Esophagus mucosa (tissue), 1 donor: ENCODE measurements around the gene VPS4B. TPM values are rescaled to one million over a fixed set of nuclear protein-coding genes. Genes with fewer than 3 reads are reported as not detected.
"Not testable (repeated sequence)": the region's sequence is repeated elsewhere in the genome, so short reads cannot be mapped to it uniquely, and the experiment has no call there.

ENCODE experiments used
- ATAC-seq: fragments of 200-7000 bp; cut with Tn5 transposase; one replicate; pipeline ENCODE4 v1.9.1; 2020
- total RNA-seq: library from RNA; stranded (reverse); gene quantifications from one replicate; pipeline ENCODE4 v1.2.4, GENCODE V29; 2023
- donor health status: DM: yes; HTN: yes; CAD: no.

Gene VPS4B
- total RNA-seq: 135 TPM

DNA sequence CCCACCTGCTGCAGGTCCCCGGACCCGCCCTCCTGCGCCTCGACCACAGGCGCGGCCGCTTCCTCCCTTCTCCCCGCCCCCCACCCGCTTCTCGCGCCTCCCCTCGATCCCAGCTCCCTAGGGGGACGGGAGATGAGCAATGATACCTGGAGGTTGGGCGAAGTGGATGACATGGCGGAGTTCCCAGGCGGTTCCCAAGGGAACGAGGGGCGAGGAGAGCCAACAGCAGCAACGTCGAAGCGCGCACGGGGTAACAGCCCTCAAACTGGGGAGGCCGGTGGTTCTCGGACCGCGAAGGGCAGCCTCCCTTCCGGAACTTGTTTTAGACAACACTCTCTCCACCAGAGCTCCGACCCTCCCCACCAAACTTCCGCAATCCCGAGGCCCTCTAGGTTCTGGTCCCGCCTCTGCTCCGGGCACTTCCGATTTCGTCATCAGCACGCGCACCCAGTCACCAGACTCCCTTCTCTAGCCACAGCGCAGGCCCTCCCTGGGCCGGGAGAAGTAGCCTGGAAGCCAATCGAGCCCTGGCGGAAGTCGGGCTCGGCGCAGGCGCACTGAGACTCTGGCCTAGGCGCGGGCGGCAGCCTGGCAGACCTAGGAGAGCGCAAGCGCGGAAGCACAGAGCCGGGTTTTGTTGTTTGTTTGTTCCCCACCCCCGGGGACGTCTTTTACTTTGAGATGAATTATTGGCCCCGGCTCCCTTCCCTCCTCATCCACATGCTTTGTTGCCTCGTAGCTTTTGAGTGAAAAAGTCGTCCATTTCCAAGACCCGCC, at the start of gene VPS4B:
VPS4B (minus strand) TSS at position 390 of the 777 bp plus-strand sequence; CDS start at position 173, 217 bp downstream.
- ATAC-seq: peak; percentile 97

DNA sequence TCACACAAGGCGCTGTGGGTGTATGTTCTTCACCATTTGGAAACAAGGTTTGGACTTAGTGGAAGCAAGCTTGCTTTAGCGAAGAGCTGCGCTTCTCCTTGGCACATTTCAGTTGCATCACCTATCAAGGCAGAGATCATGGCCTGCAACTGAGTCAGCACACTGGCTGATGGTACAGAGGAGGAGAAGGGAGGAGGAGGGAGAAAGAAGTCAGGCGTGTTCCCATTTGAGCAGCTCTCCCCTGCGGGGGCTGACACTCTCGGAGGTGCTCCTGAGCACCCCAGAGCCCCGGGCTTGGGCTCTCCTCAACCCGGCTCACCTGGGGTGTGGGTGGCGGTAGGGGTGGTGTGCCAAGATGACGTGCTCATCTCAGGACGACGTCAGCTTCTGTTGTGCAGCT, 48.5 kb upstream of the VPS4B start:
- peak; percentile 86 for ATAC-seq

DNA sequence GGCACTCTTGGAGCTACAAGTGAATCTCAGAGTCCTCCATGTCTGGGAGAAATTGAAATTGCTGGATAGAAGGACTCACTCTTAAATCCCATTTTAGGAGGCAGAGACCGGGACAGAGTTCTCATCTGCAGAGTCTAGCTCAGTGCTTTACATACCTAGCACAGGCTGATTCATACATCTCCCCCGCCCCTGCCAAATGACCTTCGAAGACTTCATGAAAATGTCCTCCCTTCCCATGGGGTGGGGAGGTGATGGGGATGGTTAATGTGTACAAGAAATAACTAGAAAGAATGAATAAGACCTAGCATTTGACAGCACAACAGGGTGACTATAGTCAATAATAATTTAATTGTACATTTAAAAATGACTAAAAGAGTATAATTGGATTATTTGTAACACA, 46.3 kb upstream of the VPS4B start:
- ATAC-seq: no peak

DNA sequence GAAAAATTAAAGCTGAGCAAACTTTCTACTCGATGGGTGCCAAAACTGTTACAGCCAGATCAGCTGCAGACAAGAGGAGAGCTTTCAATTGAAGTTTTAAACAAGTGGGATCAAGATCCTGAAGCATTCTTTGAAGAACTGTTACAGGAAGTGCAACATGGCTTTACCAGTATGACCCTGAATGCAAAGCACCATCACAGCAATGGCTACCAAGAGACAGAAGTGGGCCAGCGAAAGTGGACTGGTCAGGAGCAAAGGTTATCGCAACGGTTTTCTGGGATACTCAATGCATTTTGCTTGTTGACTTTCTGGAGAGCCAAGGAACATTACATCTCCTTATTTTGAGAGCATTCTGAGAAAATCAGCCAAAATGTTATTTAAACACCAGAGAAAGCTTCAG, 45.4 kb upstream of the VPS4B start:
- no peak for ATAC-seq

DNA sequence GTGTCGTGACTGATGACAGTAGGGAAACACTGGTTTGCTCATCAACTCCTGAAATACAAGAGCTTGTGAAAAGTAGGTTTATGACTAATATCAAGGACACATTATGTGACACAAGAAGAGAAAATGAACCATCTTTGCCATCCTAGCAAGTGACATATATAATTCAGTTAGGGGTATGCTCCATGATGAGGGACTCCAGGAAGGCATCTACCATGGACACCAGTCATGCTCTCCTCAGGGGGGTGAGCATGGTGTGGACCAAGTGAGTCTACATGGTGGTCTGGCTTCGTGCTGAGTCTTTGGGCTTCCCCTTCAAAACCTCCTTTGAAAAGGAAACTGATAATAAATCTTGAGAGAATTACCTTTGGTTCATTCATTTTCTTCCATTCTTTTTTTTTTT, 42.8 kb upstream of the VPS4B start:
- peak; percentile 20 for ATAC-seq

DNA sequence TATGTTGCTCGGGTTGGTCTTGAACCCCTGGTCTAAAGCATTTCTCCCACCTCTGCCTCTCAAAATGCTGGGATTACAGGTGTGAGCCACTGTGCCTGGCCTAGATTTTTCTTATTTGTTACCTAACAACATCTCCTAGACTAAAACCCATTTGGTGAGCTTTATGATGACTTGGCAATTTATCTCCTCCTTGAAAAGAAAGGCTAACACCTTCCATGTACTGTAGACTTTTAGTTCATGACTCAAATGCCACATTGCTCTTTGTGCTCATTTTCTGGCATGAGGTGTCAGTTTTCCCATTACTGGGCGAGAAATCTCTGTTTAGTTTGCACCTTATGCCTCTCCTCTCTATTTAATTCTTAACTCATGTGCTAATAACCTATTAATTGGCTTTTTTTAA, 42.2 kb upstream of the VPS4B start:
- ATAC-seq: peak; percentile 52

DNA sequence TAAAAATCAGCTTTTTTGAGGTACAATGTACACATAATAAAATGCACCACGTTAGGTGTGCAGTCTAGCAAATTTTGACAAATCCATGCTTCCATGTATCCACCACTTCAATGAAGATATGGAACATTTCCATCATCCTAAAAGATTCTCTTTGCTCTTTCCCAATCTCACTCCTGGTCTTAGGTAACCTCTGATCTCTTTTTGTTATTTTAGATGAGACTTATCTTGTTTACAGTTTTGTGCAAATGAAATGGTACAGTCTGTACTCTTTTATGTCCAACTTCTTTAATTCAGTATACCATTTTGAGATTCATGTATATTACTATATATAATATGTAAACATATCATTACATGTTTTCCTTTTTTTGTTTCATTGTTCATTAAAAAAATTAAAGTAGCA, 38.1 kb upstream of the VPS4B start:
- ATAC-seq: no peak

DNA sequence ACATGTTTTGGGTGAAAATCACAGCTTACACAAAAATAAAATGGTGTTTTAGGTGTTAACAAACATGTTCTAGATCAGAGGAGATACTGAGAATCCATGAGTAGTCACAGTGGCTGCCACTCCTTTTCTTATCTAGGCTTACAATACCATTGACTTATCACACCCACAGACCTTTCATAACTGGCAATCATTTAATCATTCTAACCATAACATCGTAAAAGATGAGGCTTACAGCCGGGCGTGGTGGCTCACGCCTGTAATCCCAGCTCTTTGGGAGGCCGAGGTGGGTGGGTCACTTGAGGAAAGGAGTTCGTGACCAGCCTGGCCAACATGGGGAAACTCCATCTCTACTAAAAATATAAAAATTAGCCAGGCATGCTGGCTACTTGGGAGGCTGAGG, 35.7 kb upstream of the VPS4B start:
- ATAC-seq: no peak

DNA sequence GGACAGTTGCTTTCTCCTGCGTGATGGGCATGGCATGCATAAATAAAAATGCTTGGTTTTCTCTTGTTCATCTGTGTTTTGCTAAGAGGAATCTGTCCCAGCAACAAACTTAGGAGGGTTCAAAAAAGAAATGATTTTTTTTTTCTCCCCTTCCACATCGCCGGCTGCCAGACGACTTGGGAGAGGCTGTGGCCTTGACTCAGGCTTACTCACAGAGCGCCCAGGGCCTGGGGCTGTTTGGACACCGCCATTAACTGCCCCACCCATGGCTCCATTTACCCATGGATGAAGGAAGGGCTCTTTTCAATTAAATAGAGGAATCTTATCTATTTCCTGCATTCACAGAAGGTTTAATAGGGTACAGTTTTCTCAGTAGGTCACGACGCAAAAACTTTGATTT, 32.2 kb upstream of the VPS4B start:
- peak; percentile 96 for ATAC-seq

DNA sequence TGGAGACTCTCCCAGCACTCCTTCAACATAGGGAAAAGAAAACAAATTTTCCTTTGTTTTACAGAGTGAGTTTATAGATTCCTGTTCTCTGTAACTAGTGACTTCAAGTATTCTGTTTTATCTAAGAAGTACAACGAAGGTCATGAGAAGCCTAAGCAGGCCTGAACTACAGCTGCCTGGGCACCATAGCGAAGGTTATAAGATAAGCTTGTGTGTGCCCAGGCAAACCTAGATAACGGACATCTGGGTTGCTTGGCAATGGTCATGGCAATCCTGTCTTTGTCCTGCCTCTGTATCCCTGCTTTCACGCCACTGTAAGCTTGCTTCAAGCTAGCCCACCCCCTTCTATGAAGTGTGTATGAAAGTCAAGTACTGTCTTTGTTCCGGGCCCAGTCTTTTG, 30.5 kb upstream of the VPS4B start:
- ATAC-seq: not testable (repeated sequence)

DNA sequence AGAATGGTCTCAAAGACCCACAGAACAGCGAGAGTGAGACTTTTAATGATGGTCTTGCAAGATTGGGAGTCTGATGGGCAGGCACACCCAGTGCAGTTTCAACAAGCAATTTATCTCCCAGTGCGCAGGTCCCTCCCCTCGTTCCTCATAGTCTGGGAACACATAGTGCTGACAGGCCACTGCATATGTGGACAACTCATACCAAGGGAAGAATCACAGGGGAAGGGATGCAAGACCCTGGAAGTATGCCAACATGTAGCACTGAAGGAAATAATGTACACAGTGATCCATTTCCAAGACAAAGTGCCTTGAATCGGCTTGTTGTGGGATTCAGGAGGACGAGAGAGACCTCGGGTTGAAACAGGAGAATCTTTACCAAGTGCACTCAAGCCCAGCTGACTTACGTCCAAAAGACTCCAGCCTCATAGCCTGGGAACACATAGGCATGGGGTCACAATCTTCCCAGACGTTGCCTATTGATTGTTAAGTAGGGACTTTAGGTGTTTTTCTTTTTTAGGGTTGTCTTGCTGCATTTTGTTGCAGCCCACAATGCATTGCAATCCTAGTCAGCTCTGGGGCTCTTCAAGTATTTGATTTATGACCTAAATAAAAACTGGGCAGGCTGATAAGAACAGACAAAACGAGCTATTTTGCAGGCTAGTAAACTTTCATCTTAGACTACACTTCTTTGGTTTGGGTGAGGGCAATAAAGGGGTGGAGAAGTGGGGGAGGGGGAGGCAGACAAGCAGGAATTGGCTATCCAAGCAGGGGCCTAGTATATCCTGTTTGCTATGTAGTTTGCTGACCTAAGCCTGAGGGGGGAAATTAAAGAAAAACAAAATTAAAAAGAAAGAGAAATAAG, 29.8 kb upstream of the VPS4B start:
- ATAC-seq: peak; percentile 72

DNA sequence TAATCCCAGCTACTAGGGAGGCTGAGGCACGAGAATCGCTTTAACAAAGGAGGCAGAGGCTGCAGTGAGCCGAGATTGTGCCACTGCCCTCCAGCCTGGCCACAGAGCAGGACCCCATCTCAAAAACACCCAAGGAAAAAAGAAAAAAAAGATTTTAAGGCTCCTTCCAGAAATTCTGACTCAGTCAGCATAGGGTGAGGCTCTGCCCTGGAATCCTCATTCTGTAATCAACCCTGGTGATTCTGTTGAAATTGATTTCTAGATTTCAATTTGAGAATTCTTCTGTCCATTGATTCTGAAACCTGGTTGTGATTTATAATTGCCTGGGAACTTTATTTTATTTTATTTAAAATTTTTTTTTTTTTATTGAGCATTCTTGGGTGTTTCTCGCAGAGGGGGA, 27.1 kb upstream of the VPS4B start:
- ATAC-seq: no peak

DNA sequence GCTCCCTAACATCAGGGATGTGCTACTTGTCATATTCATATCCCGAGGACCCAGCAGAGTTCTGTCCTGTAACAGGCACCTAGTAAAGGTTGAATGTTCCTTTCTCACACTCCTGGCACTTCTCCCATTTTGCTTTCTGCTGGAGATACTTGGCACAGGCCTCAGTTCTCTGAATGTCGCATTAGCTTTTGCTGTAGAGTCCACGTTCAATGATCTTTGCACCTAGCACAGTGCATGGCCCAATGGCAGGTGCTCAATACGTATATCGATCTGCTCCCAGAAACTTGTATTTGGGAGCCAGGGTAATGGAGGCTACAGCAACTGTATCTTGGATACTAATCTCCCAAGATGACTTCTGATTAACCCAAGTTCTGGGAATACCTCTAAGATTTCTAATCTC, 24.8 kb upstream of the VPS4B start:
- ATAC-seq: no peak

DNA sequence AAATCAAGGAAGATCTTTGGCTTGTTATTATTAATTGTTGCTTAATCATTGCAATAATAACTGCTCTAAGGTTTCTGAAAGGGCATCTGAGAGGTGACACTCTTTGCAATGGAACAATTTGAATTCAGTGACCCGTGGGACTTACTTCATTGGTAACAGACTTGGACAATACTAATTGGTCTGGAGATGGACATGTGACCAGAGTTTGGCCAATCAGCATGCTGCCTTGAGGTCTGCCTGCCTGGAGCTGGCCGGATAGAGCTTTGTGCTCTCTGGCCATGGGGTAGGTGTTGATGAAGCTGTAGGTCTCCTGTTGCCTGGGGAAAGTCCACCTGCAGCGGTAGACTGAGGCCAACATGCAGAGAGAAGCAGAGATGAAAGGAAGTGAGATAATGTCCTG, 24.0 kb upstream of the VPS4B start:
- no peak for ATAC-seq

DNA sequence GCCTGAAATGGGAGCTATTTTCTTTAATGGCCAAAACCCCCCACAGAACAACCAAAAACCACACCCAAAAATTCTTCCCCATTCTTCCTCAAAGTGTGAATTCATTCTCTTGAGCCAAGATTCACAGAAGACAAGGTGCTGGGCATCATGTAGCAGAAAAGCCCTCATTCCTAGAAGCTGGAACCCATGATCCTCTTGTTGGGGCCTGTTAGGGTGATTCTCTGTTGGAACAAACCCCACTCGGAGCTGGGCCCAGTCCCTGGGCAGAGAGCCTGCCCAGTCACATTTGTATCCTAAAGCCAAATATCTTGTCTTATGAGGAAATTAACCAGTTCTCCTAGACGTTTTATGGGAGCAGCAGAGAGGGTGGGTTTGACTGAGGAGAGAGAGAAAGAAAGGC, 22.8 kb upstream of the VPS4B start:
- peak; percentile 76 for ATAC-seq

DNA sequence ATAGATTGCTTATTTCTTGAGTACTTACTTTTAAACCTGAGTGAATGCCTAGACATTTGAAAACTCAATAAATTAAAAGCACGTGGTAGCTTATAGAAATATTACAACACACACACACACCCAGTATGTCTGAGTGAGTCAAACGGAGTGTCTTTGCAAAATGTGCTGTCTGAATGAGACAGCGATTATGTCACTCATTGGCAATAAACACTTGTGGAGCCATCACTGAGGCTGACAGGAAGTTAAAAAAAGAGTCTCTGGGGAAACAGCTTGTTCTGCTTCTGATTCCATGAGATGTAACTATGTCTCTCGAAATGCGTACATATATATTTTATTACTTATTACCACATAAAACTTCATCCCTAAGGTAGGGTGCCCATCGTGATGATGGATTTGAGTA, 22.3 kb upstream of the VPS4B start:
- ATAC-seq: peak; percentile 91

DNA sequence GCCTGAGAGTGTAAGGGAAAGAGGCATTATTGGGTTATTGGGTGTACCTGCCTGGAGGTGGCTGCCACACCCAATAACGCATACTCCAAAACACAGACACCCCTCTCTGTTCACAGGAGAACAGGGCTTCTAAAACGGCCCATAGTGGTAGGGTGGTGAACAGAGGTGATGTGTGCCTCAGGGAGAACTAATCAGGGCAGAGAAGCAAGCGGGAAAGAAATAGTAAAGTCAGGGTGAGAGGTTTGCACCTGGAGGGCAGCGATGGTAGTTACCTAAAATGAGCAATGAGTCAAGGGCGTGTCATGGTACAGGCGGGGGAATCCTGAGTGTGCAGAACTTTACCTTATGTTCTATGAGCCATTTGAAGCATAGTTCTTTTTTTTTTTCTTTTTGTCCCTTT, 21.6 kb upstream of the VPS4B start:
- peak; percentile 74 for ATAC-seq

DNA sequence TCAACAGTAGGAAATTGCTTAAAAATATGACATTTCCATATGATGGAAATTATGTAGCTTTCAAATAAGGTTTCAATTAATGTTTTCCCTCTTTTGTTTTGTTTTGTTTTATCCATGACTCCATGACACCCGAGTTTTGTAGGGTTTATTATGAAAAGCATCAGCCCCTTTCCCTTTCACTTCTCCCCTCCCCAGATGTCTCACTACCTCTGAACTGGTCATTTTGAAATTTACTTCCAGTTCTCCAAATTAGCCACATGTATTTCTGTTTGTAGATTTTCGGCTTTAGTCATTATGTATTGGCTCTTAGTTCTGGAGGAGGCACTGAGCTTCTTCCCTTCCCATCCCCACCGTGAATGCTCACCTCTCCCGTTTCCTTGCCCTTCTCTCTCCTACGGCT, 18.6 kb upstream of the VPS4B start:
- no peak for ATAC-seq

DNA sequence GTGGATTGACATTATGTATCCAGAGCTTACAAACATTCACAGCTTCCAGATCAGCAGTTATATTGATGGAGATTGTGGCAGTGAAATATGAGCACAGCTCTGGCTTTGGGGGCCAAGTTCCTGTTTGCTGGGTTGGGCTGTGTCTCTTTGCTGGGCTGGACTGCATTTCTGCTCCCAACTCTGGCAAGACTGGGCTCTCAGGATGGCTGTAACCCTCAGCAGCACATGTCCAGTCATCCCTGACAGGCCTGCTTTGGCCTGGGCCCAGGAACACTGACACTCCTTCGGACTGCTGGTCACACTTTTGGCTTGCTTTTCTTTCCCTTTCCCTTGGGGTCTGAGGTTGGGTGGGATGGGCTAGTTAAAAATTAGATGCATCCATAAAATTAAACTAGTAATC, 17.9 kb upstream of the VPS4B start:
- ATAC-seq: no peak

DNA sequence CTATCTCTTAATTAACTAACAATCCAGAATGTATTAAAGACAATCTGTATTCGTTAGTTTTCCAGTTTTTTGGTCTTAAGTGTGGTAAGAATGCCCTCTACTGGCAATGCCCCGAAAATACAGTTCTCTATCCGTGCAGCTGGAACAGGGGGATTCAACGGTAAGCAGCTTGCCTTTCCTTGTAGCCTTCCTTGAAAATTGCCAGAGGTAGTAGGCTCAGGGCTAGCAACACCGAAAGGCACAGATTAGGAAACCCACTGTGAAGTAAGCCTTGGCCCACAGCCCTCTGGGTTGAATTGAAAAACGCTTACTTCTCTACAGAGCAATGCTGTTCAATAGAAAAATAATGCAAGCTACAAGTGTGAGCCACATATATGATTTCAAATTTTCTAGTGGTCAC, 17.1 kb upstream of the VPS4B start:
- ATAC-seq: peak; percentile 34

DNA sequence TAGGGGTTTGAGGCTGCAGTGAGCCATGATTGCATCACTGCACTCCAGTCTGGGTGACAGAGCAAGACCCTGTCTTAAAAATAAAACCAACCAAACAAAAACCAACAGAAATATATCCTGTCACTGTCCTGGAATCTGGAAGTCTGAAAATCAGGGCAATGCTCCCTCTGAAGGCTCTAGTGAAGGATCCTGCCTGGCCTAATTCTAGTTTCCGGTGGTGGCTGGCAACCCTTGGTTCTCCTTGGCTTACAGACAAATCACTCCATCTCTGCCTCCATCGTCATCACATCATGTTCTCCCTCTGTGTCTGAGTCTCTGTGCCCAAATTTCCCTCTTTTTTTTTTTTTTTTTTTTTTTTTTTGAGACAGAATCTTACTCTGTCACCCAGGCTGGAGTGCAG, 15.9 kb upstream of the VPS4B start:
- no peak for ATAC-seq

DNA sequence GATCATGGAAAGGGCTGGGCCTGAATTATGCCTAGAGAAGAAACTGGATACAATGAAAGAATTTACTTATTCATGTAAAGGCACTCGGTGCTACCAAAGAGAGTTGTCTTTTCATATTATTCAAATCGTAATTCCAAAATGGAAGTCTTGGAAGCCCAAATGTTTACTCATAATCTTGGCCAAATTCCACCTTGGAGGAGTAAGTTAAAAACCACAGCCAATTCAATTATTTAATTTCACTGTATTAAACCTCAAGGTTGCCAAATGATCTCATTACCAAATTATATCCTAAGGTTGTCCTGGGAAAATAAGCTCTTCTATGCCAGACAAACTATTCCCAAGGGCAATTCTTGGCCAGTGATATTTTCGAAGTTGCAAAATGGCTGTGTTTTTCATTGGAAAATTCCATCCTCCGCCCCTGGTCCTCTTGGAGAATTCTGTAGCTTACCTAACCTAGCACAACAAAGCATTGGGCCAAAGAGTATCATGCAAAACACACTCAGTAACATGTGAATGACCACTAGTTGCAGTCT, 11.1 kb upstream of the VPS4B start:
- no peak for ATAC-seq

DNA sequence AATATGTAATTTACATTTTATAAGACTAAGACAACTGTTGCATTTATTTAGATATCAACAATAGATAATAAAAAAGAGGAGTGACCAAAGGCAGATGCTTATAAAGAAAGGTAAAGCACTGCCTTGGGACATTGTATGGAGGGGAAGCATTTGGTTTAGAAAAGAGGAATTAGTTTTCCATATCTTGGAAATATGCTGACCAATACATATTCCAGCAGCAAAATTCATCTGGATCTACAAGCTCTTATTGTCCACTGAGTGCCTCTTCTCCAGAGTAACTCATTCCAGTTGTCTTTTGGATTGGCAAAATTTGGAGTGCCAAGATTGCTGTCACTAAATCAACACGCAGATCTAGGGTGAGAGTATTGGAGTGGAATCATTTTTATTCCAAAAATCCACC, 8.9 kb upstream of the VPS4B start:
- no peak for ATAC-seq

DNA sequence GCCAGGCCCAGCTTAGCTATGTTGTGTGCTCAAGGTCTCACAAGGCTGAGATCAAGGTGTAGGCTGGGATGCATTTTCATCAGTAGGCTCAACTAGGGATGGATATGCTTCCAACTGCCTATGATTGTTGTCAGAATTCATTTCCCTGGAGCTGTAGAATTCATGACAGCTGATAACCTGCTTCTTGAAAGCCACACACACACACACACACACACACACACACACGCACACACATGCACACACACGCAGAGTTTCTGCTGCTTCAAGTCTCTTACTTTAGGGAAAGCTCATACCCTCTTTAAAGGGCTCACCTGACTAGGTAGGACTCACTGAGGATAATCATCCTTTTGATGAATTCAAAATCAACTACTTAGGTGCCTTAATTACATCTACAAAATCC, 8.2 kb upstream of the VPS4B start:
- no peak for ATAC-seq
